T-helper 22 cell (primary cell): ENCODE measurements around the gene SCCPDH.
"Not testable (repeated sequence)": the region's sequence is repeated elsewhere in the genome, so short reads cannot be mapped to it uniquely, and the experiment has no call there.

ENCODE experiments used
- DNase-seq: peaks from one replicate; pipeline ENCODE4 v3.0.0-alpha.2; 2020; ENCODE audit warnings: low read depth

Gene SCCPDH

GRCh38 chr1:246801241-246802020, 77.2 kb downstream of the SCCPDH start:
- DNase-seq, result no peak

GRCh38 chr1:246803373-246803772, 79.2 kb downstream of the SCCPDH start:
- no peak for DNase-seq

- no peak for DNase-seq
Measured at GRCh38 chr1:246803883-246804282, 79.7 kb downstream of the SCCPDH start.

- DNase-seq, result no peak
Measured at GRCh38 chr1:246805135-246805716, 81.0 kb downstream of the SCCPDH start.

- no peak for DNase-seq
Measured at GRCh38 chr1:246809473-246809872, 85.3 kb downstream of the SCCPDH start.

- no peak for DNase-seq
Measured at GRCh38 chr1:246811985-246812384, 87.8 kb downstream of the SCCPDH start.

- not testable (repeated sequence) for DNase-seq
Measured at GRCh38 chr1:246813325-246813724, 89.1 kb downstream of the SCCPDH start.

- DNase-seq, result no peak
Measured at GRCh38 chr1:246814890-246815289, 90.7 kb downstream of the SCCPDH start.

- DNase-seq, result no peak
Measured at GRCh38 chr1:246815693-246816270, 91.6 kb downstream of the SCCPDH start.
